Astrocyte of the spinal cord (primary cell): Measurements from ENCODE around the gene MSL3B.
A peak's percentile ranks its signal among the peaks of the same experiment; 100 is the strongest.

Experiments used
- DNase-seq: peaks from one replicate; pipeline ENCODE4 v3.0.0; 2011; ENCODE audit warnings: low read depth, low spot score
- H3K4me3 ChIP-seq: 2 replicates; pipeline ENCODE4 v1.5.1; 2011; ENCODE audit warnings: low read depth, mild to moderate bottlenecking, low read length, moderate library complexity
- CTCF ChIP-seq: IDR thresholded peaks from 2 replicates; pipeline ENCODE4 v1.5.1; 2012; ENCODE audit warnings: low read depth, mild to moderate bottlenecking, low read length, inconsistent platforms
- in situ Hi-C: cut with HindIII; loops from 2 replicates; pipeline ENCODE4 v1.10.0; 2017; ENCODE audit warnings: low sequenced_read_pairs

Gene MSL3B

GRCh38 chr2:233854241-233854981 lies 13.8 kb downstream of the MSL3B start, which contains the start of gene HJURP:
Gene HJURP, minus strand, starts transcription at chr2:233854535. Its CDS starts 35 bp downstream, at chr2:233854500.
- TF ChIP-seq CTCF: no peak
- peak within 1 kb of the TSS; percentile 94 for H3K4me3 ChIP-seq
- in situ Hi-C loops: no loop called here
- peak; percentile 96 for DNase-seq

- H3K4me3 ChIP-seq: peak overlapping the region; percentile 94
- no peak for TF ChIP-seq CTCF
- in situ Hi-C loops: no loop called here
- no peak for DNase-seq
Observed at GRCh38 chr2:233853883-233854240, 14.3 kb downstream of the MSL3B start.

- in situ Hi-C loops: no loop called here
- TF ChIP-seq CTCF: no peak
- peak overlapping the region; percentile 94 for H3K4me3 ChIP-seq
- DNase-seq: no peak
Observed at GRCh38 chr2:233853353-233853752, 14.8 kb downstream of the MSL3B start.

- TF ChIP-seq CTCF: no peak
- in situ Hi-C loops: no loop called here
- H3K4me3 ChIP-seq: no peak overlapping the region
- no peak for DNase-seq
Observed at GRCh38 chr2:233852056-233852455, 16.1 kb downstream of the MSL3B start.

- no peak for DNase-seq
- no peak overlapping the region for H3K4me3 ChIP-seq
- no peak for TF ChIP-seq CTCF
- in situ Hi-C loops: no loop called here
Observed at GRCh38 chr2:233851169-233851568, 17.0 kb downstream of the MSL3B start.

- no peak for DNase-seq
- in situ Hi-C loops: no loop called here
- no peak for TF ChIP-seq CTCF
- no peak overlapping the region for H3K4me3 ChIP-seq
Observed at GRCh38 chr2:233850745-233851144, 17.4 kb downstream of the MSL3B start.
